ENCODE measurements around the gene MED14.
A peak's percentile ranks its signal among the peaks of the same experiment; 100 is the strongest.

The MED14 gene

GRCh38 chrX:40663880-40664630 is 71.3 kb downstream of the MED14 start:
- DNase-seq (ENCODE audit: low read depth in 4 of 4, low spot score in 1 of 4) = no peak

- DNase-seq (ENCODE audit: low read depth in 4 of 4, low spot score in 1 of 4) = no peak
These were observed 72.1 kb downstream of the MED14 start for GRCh38 chrX:40663078-40663740.

DNA sequence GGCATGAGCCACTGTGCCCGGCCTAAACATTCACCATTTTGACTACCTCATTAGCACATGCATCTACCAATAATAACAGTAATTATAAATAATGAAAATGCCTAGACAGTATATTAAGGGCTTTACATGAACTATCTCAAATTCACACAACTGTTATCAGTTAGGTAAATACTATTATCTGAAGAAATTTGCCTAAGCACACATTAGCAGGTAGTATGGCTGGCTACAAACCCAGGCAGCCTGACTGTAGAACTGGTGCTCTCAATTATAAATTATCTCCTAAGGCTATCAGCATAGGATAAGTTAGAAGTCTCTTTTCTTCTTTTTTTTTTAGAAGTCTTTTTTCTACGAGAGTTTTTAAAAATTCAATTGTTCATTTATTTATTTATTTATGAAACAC is 73.9 kb downstream of the MED14 start:
- DNase-seq (ENCODE audit: low read depth in 4 of 4, low spot score in 1 of 4) = no peak

DNA sequence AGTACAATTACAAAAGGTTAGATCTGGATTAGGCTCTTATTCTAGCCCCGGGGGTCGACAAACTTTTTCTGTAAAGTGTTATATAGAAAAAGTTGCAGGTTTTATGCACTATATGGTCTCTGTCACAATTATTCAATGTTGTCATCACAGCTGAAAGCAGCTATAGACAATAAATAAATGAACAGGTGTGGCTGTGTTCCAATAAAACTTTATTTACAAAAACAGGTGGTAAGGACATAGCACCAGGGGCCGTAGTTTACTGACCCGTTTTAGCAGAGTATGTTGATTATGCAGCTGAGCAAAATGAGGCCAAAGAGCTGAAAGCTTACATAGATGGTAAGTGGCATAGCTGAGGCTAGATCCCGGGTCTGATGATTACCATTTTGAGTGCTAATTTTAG is 75.0 kb downstream of the MED14 start:
- DNase-seq (ENCODE audit: low read depth in 4 of 4, low spot score in 1 of 4) = no peak

GRCh38 chrX:40653535-40653934 is 81.8 kb downstream of the MED14 start:
- no peak for DNase-seq (ENCODE audit: low read depth in 4 of 4, low spot score in 1 of 4)

DNA sequence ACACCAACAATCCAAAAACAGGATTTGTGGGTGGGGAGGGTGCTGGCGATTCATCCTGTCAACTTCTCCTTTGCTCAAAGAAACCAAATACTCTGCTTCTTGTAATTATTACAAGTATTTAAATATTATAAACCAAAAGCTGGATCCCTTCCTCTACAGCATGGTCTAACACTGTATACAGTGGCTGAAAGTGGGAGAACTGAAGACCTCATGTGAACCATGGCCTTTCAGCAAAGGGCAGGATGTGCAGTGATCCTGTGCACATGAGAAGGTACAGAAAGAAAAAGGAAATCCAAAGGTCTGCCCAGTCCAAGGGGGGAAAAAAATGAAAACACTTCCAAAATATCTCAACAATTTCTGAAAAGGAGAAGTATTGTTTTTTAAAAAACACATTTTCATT is 82.7 kb downstream of the MED14 start:
- DNase-seq (ENCODE audit: low read depth in 4 of 4, low spot score in 1 of 4) = no peak

- peak; percentile 24 to 69 (median 39) for DNase-seq (ENCODE audit: low read depth in 4 of 4, low spot score in 1 of 4)
These were observed 83.6 kb downstream of the MED14 start for GRCh38 chrX:40651620-40652223.

- peak; percentile 52 to 93 (median 82) for DNase-seq (ENCODE audit: low read depth in 4 of 4, low spot score in 1 of 4)
These were observed 87.8 kb downstream of the MED14 start, which contains the start of gene CXorf38 for GRCh38 chrX:40647307-40648197. Gene CXorf38, minus strand, starts transcription at chrX:40647561. Its CDS starts 41 bp downstream, at chrX:40647520.

- peak in 1 of 4 experiments; percentile 5 for DNase-seq (ENCODE audit: low read depth in 4 of 4, low spot score in 1 of 4)
These were observed 88.6 kb downstream of the MED14 start for GRCh38 chrX:40646489-40647306.

DNA sequence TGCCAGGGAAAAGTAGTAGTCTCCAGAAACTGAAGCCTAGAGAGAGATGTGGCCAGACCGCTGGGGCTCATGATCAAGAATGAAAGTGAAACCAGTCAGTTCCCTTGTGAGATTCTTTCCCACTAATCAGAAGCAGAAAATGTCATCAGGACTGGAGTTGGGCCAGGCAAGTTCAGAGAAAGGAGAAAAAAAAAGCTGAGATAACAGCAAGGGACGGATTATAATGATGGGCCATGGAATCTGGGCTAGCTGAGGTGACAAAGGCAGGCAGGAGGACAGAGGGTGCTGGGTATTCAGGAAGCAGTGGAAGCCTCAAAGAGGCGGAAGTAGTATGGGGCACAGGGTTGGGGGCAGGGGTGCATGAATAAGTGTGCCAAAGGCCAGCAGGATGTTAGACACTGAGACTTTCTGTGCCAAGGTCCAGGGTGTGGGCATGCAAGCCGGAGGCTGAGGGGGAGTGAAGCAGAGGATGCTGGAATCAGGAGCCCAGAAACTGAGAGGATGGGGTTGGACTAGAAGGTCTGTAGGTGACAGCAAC is 90.5 kb downstream of the MED14 start:
- peak in 1 of 4 experiments; percentile 6 for DNase-seq (ENCODE audit: low read depth in 4 of 4, low spot score in 1 of 4)

DNA sequence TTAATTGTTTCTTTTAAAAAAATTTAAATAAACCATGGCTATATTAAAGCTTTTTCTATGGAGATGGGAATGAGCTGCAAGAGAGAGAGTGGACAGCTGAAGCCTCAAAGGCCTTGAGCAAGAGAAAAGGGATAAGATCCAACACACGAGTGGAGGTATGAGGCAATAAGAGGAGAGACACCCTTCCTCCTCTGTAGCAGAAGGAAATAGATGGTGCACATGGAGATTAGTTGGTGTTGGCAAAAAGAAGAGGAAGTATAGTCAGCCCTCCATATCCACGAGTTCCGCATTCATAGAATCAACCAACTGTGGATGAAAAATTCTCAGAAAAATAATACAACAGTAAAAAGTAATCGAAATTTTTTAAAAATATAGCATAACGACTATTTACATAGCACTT is 91.2 kb downstream of the MED14 start:
- no peak for DNase-seq (ENCODE audit: low read depth in 4 of 4, low spot score in 1 of 4)

- no peak for DNase-seq (ENCODE audit: low read depth in 4 of 4, low spot score in 1 of 4)
These were observed 97.7 kb downstream of the MED14 start for GRCh38 chrX:40637687-40638086.

DNA sequence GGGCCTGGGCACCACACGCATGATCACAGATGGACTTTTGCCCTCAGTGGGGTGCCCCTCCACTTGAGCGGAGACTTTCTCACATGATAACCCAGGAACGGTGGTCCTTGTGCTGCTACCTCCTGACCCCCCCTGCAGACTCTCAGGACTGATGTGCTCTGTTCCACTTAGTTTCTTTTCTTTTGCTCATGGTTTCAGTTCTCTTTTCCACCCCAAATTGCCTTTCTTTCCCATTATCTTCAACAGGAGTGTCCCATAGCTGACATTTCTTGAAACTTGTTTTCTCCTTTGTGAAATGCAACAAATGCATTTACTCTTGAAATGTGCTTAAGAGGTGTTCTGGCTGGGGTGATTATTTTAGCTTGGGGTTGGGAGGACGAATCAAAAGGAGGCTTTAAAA is 103.1 kb downstream of the MED14 start:
- no peak for DNase-seq (ENCODE audit: low read depth in 4 of 4, low spot score in 1 of 4)

DNA sequence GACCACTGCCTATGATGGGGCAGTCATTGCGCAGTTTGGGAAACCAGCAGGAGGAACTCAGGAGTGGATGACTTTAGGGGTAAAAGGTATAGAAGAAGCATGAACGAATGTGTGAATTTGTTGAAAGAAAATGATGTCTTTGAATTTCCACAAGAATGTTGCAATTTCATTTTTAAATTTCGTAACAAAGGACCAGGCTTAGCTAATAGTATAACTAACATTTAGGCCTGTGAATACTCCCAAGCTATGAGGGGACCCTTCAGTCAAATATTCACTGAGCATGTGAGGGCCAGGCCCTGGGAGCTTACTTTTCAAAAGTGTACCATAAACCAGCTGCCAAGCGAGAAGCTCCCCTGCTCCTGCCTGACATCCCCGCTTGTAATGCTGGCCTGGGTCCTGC is 106.8 kb downstream of the MED14 start:
- DNase-seq (ENCODE audit: low read depth in 4 of 4, low spot score in 1 of 4) = no peak

- DNase-seq (ENCODE audit: low read depth in 4 of 4, low spot score in 1 of 4) = no peak
These were observed 110.0 kb downstream of the MED14 start for GRCh38 chrX:40625294-40625693.

GRCh38 chrX:40623665-40624064 is 111.7 kb downstream of the MED14 start:
- no peak for DNase-seq (ENCODE audit: low read depth in 4 of 4, low spot score in 1 of 4)

GRCh38 chrX:40623139-40623536 is 112.2 kb downstream of the MED14 start, which contains the start of gene MPC1L:
Gene MPC1L, plus strand, starts transcription at chrX:40623428. Its CDS starts 138 bp downstream, at chrX:40623566.
- DNase-seq (ENCODE audit: low read depth in 4 of 4, low spot score in 1 of 4) = no peak

DNA sequence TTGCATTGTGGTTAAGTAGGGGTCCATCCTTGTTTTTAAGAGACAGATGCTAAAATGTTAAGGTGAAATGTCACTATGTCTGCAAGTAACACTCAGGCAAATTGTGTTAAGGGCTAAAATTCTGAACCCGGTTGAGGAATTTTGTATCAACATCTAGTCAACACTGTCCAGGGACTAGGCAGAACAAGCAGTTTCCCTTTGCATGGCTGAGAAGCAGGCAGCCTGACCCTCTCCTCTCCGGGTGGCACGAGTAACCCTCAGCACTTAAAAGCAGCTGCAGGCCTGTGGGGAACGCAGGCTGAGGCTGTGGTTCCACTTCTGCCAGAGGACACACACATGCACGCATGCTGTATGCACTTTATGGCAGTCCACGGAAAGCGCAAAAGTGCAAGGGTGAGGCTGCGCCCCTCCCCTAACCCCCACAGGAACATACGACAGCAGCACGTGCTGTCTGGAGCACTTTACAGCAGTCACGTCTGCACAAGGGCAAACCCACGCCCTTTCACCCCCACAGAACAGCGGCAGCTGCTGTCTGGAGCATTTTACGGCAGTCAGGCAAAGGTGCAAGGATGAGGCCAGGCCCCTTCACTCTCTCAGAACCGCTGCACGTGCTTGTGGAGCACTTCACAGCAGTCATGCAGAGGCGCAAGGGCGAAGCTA is 112.7 kb downstream of the MED14 start:
- DNase-seq (ENCODE audit: low read depth in 4 of 4, low spot score in 1 of 4) = no peak

DNA sequence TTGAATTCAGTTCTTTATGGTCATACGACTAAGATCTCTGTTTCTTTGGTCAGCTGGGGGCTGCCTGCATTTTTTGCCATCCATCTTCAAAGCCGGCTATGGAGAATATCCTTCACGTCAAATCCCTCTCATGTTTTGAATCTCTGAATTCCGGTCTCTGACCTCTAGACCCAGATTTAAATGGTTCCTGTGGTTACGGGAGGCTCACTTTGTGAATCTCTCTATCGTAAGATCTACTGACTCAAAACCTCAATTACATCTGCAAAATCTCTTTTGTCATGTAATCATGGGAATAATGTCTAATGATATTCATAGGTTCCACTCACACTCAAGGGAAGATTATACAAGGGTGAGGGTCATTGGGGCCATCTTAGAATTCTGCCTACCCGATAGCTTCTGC is 117.8 kb downstream of the MED14 start:
- no peak for DNase-seq (ENCODE audit: low read depth in 4 of 4, low spot score in 1 of 4)
